GM20431 (cell line): ENCODE results near the gene CCDC71L.

Experiments
- in situ Hi-C: fragments of 300-500 bp; cut with MseI, MboI; formaldehyde crosslinking; loops from one replicate; pipeline ENCODE4 v1.15.0; 2020; ENCODE audit warnings: low sequenced_read_pairs; ENCODE audit not compliant: unreplicated experiment

Gene CCDC71L

DNA sequence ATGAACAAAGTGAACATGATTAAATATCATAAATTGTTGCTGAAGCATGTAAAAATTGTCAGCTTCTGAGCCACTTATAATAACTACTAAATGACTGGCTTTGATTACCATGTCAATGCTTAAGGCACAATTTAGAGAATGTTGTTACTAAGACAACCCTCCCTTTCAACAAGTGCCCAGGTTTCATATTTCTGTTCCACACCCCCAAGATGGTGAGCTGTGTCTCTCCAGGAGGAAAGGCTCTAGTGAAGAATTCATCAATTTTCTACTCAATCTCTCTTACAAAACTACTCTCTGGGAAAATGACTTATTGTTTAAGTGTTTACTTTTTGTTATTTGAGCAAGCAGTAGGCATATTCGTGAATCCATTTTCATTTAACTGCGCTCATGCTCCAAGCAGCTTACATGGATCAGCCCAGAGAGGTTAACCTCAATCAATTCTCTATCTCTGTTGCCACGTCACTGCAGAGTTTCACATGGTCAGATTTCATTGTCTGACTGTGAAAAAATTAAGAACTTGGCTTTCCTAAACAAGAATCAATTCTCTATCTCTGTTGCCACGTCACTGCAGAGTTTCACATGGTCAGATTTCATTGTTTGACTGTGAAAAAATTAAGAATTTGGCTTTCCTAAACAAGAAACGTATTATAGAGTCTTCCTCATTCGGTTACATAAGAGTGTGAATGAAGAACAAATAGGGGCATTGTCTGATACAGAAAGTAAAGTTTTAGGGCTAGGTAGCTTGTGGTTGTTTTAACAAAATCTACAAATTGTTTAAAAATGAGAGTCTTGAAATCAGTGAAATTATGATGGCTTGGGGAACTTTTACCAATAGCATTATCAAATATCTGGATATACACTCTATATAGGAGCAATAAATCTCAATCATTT is 49.7 kb downstream of the CCDC71L start:
- in situ Hi-C loops, result no loop called here

DNA sequence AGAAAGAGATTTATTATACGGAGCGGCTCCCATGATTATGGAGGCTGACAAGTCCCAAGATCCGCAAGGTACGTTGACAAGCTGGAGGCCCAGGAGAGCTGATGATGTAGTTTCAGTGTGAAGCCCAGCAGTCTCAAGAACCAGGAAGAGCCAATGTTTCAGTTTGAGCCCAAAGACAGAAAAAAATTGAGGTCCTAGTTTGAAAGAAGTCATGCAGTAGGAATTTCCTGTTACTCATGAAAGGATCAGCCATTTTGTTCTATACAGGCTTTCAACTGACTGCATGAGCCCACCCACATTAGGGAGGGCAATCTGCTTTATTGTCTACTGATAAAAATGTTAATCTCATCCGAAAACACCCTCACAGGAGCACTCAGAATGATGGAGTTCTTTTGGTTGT is 51.5 kb downstream of the CCDC71L start:
- in situ Hi-C loops, result no loop called here

DNA sequence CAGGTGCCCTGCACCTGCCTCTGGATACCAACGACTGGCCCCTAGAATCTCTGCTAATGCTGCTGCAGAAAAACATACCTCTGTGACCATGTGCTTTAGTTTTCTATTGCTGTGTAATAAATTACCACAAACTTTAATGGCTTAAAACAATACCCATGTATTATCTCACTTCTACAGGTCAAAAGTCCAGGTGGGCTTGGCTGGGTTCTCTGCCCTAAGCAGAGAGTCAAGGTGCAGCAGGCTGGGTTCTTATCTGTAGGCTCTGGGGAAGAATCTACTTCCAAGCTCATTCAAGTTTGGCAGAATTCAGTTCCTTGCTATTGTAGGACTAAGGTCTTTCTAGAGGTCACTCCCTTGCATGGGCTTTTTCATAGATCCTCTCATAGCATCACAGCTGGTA is 52.3 kb downstream of the CCDC71L start:
- in situ Hi-C loops, result no loop called here
